22Rv1 (cell line): ENCODE data around the gene RLN3.

ENCODE experiments used
- CTCF ChIP-seq: fragments of 450-650 bp; IDR thresholded peaks from 2 replicates; pipeline ENCODE4 v1.5.1; 2017; ENCODE audit warnings: mild to moderate bottlenecking
- ZFX ChIP-seq: fragments of 450-650 bp; IDR thresholded peaks from 2 replicates; pipeline ENCODE4 v1.6.1; 2017; ENCODE audit warnings: antibody characterized with exemption, borderline replicate concordance

DNA sequence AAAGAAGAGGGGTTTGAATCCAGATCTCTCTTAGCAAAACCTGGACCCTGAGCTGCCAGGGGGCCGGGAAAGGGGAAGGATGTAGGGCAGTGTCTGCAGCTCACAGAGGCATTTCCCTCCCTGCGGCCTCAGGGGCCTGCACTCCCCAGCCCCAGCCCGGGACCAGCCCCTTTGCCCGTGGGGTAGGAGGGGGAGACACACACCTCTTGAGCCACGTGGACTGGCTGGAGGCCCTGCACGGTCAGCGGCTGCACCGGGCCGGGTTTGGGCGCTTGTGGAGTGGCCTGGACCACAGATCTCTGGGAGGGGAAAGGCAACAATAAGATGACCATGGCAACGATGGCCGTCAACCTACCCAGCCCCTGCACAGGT lies 48.7 kb upstream of the RLN3 start:
- TF ChIP-seq CTCF (no peak), ZFX (no peak)
